Activated T-helper 1 cell treated with anti-CD3 and anti-CD28 coated beads, Interleukin-2, amount 50 U/mL, for 16 hours (primary cell): Measurements from ENCODE around the gene LYAR.
"Not testable (repeated sequence)": the region's sequence is repeated elsewhere in the genome, so short reads cannot be mapped to it uniquely, and the experiment has no call there.

Experiments
- DNase-seq, 2 donors: peaks; one replicate each; pipeline ENCODE4 v3.0.0-alpha.2; 2020; ENCODE audit warnings: low read depth in 1 of 2, low spot score in 1 of 2

LYAR gene

GRCh38 chr4:4269331-4269731 is 20.6 kb downstream of the LYAR start:
- DNase-seq, result peak in 1 of 2 donors; percentile 28

- DNase-seq, result no peak
Measured at GRCh38 chr4:4268776-4269175, 21.2 kb downstream of the LYAR start.

DNA sequence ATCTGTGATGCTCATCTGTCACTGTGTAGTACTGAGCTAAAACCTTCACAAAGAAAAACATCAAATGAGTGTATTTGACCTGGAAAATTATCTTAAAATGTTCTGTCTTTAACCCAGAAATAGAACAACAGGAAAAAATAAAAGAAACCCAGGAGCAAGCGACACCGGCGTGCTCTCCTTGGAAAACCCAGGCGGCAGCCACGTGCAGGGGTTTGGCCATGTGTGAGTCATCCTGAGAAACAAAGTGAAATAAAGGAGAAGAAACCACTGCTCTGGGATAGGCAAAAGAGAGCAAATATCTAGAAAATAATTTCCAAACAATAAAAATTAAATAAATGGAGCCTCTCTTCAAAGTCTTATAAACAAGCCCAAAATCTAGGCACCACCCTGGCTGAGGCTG is 22.0 kb downstream of the LYAR start:
- no peak for DNase-seq

DNA sequence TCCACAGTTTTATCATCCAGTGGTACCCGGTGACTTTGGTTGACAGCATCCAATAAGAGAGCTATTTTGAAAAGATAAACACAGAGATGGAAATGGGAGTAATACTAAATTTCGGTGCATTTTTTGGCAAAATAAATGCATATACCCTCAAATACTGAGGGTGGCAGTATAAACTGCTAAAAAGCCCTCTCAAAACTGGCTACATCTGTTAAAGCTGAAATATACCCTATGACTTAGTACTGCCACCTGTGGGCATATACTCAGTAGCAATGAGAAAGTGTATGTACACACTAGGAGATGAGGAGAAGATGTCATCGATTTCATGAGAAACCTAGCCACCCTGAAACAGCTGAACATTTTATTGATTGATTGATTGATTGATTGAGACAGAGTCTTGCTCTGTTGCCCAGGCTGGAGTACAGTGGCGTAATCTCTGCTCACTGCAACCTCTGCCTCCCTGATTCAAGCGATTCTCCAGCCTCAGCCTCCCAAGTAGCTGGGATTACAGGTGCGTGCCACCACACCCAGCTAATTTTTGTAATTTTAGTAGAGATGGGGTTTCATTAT is 29.7 kb downstream of the LYAR start:
- DNase-seq, result no peak

- no peak for DNase-seq
Measured at GRCh38 chr4:4259484-4260100, 30.4 kb downstream of the LYAR start.

DNA sequence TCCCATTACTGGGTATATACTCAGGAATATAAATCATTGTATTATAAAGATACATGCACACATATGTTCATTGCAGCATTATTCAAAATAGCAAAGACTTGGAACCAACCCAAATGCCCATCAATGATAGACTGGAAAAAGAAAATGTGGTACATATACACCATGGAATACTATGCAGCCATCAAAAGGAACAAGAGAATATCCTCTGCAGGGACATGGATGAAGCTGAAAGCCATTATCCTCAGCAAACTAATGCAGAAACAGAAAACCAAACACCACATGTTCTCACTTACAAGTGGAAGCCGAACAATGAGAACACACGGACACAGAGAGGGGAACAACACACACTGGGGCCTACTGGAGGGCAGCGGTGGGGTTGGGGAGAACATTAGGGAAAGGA is 32.2 kb downstream of the LYAR start:
- not testable (repeated sequence) for DNase-seq

DNA sequence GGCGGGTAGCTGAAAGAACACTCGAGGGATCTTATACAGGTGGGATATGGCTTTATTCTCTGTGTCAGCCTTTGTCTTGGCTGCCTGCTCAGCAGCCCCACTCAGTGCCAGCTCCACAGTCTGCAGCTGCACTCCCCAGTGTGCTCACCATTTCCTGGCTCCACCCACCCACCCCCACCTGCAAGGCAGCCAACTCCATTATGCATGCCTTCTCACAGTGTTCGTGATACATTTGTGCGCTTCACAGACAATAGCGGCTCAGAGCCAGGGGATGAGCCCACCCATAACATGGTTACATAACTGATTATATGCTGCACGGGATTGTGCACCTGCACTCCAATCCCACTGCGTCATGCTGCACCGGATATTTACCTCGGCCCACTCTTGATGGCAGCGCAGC is 33.2 kb downstream of the LYAR start:
- no peak for DNase-seq

- no peak for DNase-seq
Measured at GRCh38 chr4:4254666-4255065, 35.3 kb downstream of the LYAR start.

DNA sequence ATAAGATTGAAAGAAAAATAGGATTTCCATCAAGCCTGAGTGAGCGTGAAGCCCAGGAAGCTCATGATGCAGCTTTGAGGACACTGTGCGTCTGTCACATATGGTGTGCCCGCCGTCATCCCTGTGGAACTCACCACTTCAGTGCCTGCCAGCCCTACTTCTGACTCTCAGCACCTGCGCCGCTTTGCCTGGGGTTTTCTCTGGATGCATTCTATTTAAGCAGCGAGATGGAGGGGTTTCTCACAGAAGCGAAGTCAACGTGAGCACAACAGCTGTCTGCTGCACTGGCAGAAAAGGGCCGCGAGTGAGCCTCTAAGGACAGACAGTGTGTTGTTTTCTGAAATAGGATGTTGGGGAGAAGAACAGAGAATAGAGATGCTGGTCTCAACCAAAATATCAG is 35.8 kb downstream of the LYAR start:
- DNase-seq, result no peak

DNA sequence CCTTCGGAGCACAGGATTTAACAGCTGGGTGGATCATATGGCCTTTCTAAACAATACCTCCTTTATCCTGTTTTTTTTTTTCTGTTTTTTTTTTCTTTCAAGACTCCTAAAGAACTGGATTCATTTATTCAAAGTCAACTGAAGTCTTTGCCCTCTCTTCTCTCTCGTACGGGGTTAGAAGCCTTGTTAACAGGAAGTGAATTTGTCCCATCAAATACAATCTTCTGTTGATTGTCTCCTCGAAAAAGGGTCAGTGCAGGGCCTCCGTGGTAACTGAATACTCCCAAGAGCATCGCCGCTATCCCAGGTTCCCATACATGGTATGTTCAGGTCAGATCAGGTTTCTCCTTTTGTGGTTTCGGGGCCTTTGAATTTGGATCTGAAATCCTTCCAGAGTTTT is 40.1 kb downstream of the LYAR start:
- DNase-seq, result no peak

DNA sequence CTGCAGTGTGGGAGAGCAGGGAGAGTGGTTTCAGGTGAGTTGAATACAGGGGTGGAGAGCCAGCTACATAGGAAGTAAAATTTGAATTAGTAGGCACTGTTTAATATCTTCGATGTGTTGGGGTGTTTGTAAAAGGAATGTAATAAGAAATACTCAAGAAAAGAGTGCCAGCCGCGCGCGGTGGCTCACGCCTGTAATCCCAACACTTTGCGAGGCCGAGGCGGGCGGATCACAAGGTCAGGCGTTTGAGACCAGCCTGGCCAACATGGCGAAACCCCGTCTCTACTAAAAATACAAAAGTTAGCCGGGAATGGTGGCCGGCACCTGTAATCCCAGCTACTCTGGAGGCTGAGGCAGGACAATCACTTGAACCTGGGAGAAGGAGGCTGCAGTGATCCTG is 40.6 kb downstream of the LYAR start:
- not testable (repeated sequence) for DNase-seq

GRCh38 chr4:4248885-4249203 is 41.1 kb downstream of the LYAR start:
- DNase-seq, result no peak

DNA sequence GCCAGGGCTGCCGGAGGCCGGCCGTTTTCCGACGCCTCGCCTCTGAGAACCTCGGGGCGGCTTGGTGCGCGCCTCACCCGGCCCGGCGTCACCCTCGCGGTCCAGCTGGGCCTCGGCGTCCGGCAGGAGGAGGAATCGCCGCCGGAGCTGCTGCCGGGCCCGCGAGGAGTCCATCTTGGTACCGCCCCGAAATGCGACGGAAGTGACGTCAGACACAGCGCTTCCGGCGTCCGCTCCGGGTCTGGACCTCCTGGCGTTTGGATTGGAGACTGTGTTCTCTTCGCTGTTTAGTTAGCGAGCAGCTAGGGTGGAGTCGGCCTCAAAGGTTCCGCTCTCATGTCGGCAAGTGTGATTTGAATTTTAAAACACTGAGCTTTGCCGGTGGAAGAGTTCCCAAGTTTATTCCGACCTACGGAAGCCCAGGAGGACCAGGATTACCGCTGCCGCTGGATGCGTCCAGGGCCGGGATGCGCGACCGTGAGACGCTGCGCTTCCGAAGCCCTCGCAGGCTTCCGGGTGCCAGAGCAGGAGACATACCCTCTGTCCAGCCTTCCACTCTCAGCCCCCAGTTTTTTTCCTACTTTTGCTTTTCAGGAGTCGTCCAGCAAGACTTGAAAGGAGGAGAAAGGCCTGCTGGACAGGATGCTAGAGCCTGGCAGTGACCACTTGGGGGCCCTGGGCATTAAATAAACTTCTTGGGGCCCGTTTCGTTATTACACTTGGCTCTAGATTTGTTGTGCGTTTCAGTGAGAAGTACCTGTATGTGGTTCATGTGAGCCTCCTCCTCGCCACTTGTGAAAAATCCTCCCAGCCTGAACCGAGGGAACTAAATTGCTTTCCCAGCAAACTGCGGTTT is 41.7 kb downstream of the LYAR start, which contains the start of gene TMEM128:
TSS of gene TMEM128 (minus strand) at position 195 of the 856 bp plus-strand sequence. CDS start at position 174, 21 bp downstream.
- peak; percentile 85 to 86 for DNase-seq

- no peak for DNase-seq
Measured at GRCh38 chr4:4247696-4248028, 42.3 kb downstream of the LYAR start.

- no peak for DNase-seq
Measured at GRCh38 chr4:4245172-4245571, 44.8 kb downstream of the LYAR start.

GRCh38 chr4:4239551-4239950 is 50.4 kb downstream of the LYAR start:
- not testable (repeated sequence) for DNase-seq

DNA sequence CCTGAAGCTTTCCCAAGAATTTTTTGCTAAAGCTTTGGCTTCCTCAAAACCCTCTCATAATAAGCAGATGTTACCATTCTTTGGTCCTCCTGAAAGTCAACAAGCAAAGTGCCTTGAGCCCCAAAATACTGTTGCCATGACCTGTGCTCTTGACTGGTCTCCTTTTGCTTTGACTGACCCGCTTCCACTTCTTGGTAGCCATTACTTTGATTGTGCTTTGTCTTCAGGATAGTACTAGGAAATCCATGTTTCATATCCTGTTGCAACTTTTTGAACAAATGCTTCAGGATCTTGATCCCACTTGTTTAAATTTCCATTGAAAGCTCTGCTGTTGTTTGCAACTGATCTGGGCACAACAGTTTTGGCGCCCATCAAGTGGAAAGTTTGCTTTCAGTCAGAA is 56.3 kb downstream of the LYAR start:
- no peak for DNase-seq

DNA sequence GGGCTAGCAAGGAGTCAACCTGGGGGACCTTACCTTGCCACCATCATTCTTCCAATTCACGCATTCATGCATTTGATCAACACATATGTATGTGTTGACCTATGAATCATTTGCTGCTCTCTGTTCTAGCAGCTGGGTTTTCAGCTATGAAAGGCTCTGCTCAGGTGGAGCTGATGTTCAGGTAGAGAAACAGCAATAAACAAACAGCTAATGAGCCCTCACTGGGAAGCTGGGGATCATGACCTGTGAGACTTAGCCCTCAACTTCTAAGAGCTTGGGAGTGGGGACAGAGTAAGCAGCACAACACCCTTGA is 61.6 kb downstream of the LYAR start:
- DNase-seq, result no peak

- DNase-seq, result no peak
Measured at GRCh38 chr4:4227510-4228355, 62.2 kb downstream of the LYAR start.

GRCh38 chr4:4226606-4227438 is 63.1 kb downstream of the LYAR start, which contains the start of gene OTOP1:
OTOP1 (minus strand) TSS chr4:4226929; CDS start chr4:4226864, 65 bp downstream.
- DNase-seq, result no peak
